Islet precursor cell (in vitro differentiated cells): ENCODE data around the gene MYOCD.

Source experiments
- DNase-seq: peaks from one replicate; pipeline ENCODE4 v3.0.0-alpha.2; 2018

The MYOCD gene

GRCh38 chr17:12712941-12713340, 47.3 kb downstream of the MYOCD start:
- DNase-seq, result no peak

GRCh38 chr17:12719948-12720347, 54.3 kb downstream of the MYOCD start:
- DNase-seq, result no peak

- DNase-seq, result no peak
Measured at GRCh38 chr17:12721581-12721980, 55.9 kb downstream of the MYOCD start.

- no peak for DNase-seq
Measured at GRCh38 chr17:12722282-12722681, 56.6 kb downstream of the MYOCD start.

GRCh38 chr17:12726131-12726530, 60.4 kb downstream of the MYOCD start:
- no peak for DNase-seq

GRCh38 chr17:12727076-12727760, 61.5 kb downstream of the MYOCD start:
- no peak for DNase-seq

GRCh38 chr17:12727881-12728280, 62.2 kb downstream of the MYOCD start:
- DNase-seq, result no peak

GRCh38 chr17:12729086-12729485, 63.4 kb downstream of the MYOCD start:
- no peak for DNase-seq

- no peak for DNase-seq
Measured at GRCh38 chr17:12730421-12730820, 64.7 kb downstream of the MYOCD start.

GRCh38 chr17:12730931-12731521, 65.3 kb downstream of the MYOCD start:
- peak; percentile 99 for DNase-seq

GRCh38 chr17:12731839-12732238, 66.1 kb downstream of the MYOCD start:
- DNase-seq, result peak; percentile 52

GRCh38 chr17:12732366-12732765, 66.7 kb downstream of the MYOCD start:
- peak; percentile 86 for DNase-seq

- peak; percentile 56 for DNase-seq
Measured at GRCh38 chr17:12734926-12735325, 69.2 kb downstream of the MYOCD start.

GRCh38 chr17:12735517-12735916, 69.8 kb downstream of the MYOCD start:
- peak; percentile 14 for DNase-seq

GRCh38 chr17:12736526-12736925, 70.8 kb downstream of the MYOCD start:
- peak; percentile 50 for DNase-seq

- DNase-seq, result peak; percentile 26
Measured at GRCh38 chr17:12737740-12738469, 72.2 kb downstream of the MYOCD start.

- DNase-seq, result peak; percentile 18
Measured at GRCh38 chr17:12738624-12739023, 72.9 kb downstream of the MYOCD start.

GRCh38 chr17:12739500-12739899, 73.8 kb downstream of the MYOCD start:
- DNase-seq, result no peak

GRCh38 chr17:12743046-12743445, 77.4 kb downstream of the MYOCD start:
- DNase-seq, result peak; percentile 5

- peak; percentile 64 for DNase-seq
Measured at GRCh38 chr17:12744298-12744697, 78.6 kb downstream of the MYOCD start.

GRCh38 chr17:12744786-12745185, 79.1 kb downstream of the MYOCD start:
- no peak for DNase-seq

- peak; percentile 22 for DNase-seq
Measured at GRCh38 chr17:12745486-12745885, 79.8 kb downstream of the MYOCD start.

- no peak for DNase-seq
Measured at GRCh38 chr17:12756786-12757185, 91.1 kb downstream of the MYOCD start.

GRCh38 chr17:12759090-12759489, 93.4 kb downstream of the MYOCD start:
- peak; percentile 4 for DNase-seq
